Stimulated activated CD4-positive, alpha-beta T cell treated with anti-CD3 and anti-CD28 coated beads, TNF-alpha, amount 100 ng/mL, for 1 hour (primary cell): ENCODE measurements around the gene PTPRM.

Experiments
- DNase-seq, 3 donors: peaks; one replicate each; pipeline ENCODE4 v3.0.0-alpha.2; 2020; ENCODE audit warnings: low read depth in 3 of 3, low spot score in 1 of 3

The PTPRM gene

DNA sequence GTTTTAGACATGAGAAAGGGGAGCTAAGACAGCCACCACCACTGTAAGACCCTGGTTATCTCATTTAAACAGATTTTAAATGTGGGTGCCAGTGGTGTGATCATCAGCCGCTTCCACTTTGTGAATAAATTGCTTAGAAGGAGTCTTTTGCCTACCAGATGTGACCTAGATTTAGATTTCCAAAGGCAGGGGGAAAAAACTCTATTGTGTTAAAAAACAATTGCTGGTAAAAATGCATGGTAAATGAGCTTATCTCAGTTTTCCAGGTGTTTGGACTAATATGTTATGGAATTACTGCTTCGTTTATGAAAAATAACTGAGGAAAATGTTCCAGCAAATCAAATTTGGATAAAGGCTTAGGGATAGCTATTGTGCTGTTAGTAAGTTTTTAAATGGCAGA is 575.8 kb downstream of the PTPRM start:
- DNase-seq: no peak

GRCh38 chr18:8151181-8151580 is 584.1 kb downstream of the PTPRM start:
- no peak for DNase-seq

DNA sequence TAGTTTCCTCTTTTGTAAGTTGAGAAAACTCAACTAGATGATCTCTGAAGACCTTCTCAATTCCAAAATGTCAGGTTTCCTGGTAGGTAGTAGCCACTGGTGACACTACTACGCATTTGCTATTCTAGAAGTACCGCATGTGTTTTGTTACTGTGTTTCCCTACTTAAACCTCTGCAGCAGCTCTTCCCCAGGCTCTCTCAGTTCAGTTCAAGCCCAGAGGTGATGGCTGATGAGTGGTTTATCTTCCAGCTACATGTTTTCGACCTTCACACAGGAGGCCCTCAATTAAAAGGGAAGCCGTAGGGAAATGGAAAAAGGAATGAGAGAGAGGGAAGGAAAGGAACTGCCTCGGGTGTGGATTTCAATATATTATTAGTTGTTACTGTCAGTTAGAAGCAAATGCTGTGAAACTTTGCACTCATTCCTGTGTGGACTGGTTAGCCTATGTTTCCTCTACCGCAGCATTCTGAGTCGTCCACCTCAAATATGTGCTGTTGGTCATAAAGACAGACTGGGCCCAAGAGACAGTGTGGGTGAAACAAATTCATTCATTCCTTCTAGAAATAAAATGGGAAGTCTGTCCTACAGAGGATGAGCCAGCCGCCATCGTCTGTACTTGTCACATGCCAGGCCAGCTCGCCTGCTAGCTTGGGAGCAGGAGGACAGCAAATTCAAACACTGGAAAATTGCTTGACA is 586.9 kb downstream of the PTPRM start:
- DNase-seq: no peak

GRCh38 chr18:8162802-8163201 is 595.7 kb downstream of the PTPRM start:
- no peak for DNase-seq

- DNase-seq: no peak
Observed at GRCh38 chr18:8163286-8163959, 596.3 kb downstream of the PTPRM start.

DNA sequence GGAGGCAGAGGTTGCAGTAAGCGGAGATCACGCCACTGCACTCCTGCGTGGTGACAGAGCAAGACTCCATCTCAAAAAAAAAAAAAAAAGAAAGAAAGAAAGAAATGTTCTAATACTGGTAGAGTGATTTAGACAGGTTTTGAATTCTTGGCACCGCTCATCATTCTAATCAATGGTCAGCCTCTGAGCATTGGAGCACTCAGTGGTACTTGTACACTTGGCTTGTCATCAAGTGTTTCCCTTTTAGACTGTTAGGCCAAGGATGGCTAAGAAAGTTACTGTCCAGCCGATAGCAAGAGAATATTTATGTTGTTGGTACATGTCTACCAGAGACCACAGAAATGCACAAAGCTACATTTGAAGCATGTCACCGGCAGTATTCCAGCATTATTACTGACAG is 598.0 kb downstream of the PTPRM start:
- DNase-seq: no peak

GRCh38 chr18:8167026-8167425 is 599.9 kb downstream of the PTPRM start:
- DNase-seq: no peak

DNA sequence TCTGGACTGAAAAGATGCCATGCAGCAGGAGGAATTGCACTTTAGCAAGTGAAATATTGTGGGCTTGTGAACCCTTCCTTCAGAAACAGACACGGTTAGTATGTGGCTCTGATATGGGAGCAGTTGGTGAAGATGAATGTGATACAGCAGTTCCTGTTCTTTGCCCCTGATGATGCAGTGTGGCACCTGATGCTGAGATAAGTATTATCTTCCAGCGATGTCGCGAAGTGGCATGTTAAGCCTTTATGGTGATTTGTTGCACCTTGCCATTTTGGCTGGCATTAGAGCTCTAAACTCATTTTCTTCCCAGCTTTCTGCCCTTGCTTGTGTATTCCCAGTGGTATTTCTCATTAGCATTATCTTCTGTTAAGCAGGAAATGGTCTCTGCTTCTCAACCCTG is 600.6 kb downstream of the PTPRM start:
- no peak for DNase-seq

DNA sequence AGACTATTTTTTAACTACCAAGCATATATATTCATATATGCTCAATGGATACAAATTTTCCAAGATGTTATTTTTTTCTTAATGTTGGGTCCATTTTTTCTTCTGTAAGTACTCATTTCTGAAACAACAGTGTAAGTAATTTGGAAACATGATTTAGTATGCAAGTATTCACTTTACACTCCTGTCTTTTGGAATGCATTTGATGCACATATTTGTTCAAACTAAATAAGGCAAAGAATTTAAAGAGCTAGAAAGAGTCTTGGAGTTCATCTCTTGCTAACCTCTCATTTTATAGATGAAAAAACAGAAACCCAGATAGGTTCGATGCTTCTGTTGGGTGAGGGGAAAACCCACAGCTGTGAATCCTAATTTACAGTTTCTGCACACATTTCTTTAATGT is 602.6 kb downstream of the PTPRM start:
- no peak for DNase-seq

- no peak for DNase-seq
Observed at GRCh38 chr18:8174771-8175170, 607.7 kb downstream of the PTPRM start.

DNA sequence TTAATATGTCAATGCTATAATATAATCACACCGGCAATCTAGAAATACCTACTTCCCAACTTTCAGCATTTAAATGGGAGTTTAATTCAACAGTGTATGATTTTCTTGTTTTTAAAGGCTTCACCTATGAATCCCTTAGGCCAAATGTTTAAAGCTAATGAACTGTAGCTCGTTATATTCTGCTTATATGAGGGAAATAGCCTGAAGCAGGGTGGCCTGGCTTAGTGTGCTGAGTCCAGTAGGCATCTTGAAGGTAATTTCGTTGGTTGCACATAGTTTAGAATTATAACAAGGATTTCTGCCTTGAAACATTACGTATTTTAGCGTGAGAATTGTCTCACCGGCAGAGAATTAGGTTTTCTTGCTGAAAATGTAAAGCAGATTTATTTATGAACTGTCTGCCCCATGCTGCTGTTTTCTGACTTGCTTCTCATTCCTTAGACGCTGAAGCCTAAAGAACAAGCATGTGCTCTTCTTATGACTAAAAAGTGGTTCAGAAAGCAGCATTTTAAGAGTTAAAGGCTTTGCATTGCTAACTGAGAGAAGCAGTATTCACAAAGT is 608.5 kb downstream of the PTPRM start:
- DNase-seq: no peak

DNA sequence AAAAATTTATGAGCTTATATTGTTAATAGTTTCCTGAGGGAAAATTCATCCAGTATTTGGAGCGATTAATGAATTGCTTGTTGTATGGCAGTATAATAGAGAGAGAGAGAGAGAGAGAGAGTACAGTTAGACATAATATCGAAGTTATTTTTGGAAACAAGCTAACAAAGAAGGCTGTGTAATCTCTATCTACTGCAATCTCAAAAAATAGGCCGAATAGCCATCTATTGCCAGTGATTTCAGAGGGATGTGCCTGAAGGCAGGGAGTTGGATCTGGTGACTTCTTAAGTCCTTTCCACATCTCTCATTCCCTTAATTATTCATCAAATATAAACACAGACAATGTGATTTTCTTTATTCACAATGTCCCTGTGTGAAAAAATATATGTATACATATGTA is 609.0 kb downstream of the PTPRM start:
- DNase-seq: no peak

DNA sequence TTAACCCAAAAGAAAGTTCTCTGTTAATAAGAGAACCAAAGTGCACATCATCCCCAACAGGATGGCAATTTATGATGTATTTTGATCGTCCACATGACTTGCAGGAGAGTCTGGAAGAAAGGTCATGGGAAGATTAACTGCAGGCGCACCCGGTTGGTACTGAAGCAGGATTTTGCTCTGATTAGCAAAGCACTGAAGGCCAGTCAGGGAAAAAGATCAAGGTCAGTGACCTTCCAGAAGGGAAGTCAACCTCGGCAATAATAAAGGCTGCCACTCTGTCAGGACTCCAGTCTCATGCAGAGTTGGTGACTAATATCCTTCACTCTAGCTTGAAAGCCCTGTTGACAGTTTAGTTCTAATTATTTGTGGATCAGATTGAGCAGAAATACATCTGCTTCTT is 609.4 kb downstream of the PTPRM start:
- no peak for DNase-seq

DNA sequence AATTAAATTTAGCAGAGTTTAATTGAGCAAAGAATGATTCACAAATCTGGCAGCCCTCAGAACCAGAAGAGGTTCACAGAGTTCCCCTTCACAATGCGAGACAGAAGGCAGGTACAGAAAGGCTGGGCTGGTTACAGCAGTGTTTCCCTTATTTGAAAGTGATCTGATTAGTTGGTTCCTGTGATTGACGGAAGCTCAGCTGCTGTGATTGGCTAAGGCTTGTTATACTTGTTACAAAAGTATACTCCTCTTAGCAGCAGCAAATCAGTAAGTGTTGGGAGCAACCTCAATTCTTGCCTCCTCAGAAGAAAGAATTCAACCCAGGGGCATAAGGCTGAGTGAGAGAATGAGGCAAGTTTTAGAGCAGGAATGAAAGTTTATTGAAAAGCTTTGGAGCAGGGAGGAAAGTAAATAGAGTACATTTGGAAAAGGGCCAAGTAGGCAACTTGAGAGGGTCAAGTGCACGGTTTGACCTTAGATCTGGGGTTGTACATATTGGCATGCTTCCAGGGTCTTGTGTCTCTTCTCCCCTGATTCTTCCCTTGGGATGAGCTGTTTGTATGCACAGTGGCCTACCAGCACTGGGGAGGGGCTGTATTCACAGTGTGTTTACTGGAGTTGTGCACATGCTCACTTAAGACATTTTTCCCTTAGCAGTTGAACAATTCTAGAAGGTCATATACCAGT is 610.4 kb downstream of the PTPRM start:
- DNase-seq: no peak

- no peak for DNase-seq
Observed at GRCh38 chr18:8186413-8186812, 619.3 kb downstream of the PTPRM start.

DNA sequence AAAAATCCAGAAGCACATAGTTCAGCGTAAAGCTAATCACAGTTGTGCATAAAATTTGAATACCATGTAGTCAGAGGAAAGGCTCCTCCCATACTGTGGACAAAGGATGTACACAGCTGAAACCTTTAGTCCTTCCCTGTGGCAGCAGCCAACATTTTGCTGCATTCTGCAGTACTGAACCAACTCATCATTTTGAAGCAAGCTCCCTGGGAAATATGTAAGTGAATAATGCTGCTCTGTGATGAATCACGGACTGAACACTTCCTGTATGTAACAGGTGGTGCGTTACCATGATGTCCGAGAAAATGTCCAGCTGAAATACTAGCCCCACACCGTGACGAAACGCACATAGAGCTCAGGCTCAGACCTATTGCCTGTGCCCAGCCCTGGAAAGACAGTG is 621.1 kb downstream of the PTPRM start:
- no peak for DNase-seq

GRCh38 chr18:8190980-8191379 is 623.9 kb downstream of the PTPRM start:
- DNase-seq: no peak

DNA sequence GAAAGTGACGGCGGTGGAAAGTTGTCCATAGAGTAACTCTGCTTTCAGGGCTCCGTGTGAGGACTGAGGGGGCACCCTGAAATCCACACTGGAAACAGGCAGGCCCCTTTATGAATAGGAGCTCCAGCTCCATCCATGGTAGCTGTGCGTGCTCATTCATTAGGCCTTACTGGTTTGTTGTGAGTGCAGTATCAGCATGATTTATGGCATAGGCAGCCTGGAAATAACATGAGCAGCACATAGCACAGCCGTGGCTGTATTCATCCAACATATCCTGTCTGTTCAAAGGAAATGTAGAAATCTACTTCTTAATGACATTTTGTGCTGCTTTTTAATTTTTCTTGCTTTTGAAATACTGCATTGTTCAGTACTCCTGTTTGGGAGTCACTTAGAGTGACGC is 627.3 kb downstream of the PTPRM start:
- DNase-seq: no peak

DNA sequence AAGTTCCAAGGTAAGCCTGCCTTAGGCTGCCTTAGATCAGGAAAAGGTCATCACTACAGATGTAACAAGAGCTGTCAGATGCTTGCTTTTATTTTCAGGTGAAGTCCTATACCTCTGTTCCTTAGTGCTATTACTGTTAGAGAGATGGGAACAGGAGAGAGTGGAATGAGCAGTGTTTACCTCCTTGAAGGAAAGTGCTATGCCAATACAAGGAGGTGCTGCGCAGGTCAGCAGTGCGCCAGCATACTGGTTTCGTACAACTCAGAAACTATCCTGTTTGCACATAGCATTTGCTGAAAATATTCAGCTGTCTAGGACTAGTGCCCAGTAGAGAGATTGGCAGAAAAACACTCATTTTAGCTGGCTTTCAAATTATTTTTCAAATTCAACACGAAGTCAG is 629.1 kb downstream of the PTPRM start:
- no peak for DNase-seq

- DNase-seq: no peak
Observed at GRCh38 chr18:8197499-8197898, 630.4 kb downstream of the PTPRM start.

- no peak for DNase-seq
Observed at GRCh38 chr18:8207996-8208395, 640.9 kb downstream of the PTPRM start.

DNA sequence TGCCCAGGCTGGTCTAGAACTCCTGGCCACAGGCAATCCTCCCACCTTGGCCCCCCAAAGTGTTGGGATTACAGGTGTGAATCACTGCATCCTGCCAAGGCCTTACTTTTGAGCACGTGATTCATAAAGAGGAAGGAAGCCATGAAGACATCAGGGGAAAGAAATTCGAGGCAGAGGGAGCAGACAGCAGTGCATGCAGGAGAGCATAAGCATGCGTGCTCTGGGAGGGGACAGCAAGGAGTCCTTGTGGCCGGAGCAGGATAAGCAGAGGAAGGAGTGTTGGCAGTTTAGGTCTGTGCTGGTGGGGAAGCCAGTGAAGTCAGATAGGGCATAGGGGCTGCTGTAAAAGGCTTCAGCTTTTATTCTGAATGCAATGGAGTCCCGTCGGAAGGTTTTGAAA is 641.6 kb downstream of the PTPRM start:
- no peak for DNase-seq
